ENCODE results near the gene AFG1L.

Gene AFG1L

GRCh38 chr6:108549241-108549640 is 254.4 kb downstream of the AFG1L start:
- Histone ChIP-seq H3K4ac (ENCODE audit: low read depth, low read length) (no peak overlapping the region), H3K36me3 (ENCODE audit: control insufficient read depth, insufficient read depth, low read length) (no peaks in the 10 kb centered on the region), H3K4me3 (ENCODE audit: low read length) (no peak overlapping the region), H2AK5ac (ENCODE audit: low read length) (no peak overlapping the region), H3K27me3 (ENCODE audit: insufficient read depth, low read length, poor library complexity) (no peaks in the 10 kb centered on the region), H2BK15ac (replicated peaks; ENCODE audit: low read depth) (no peak overlapping the region), H3K4me2 (ENCODE audit: low read length) (no peak overlapping the region), H2BK5ac (ENCODE audit: low read length) (no peak overlapping the region), H3K9ac (ENCODE audit: low read length) (no peak overlapping the region), H4K5ac (ENCODE audit: low read length) (no peak overlapping the region), H3K18ac (ENCODE audit: low read length) (no peak overlapping the region), H3K27ac (ENCODE audit: low read depth, low read length) (no peak overlapping the region), H3K4me1 (ENCODE audit: control insufficient read depth, low read depth, low read length) (no peaks in the 10 kb centered on the region), H4K8ac (ENCODE audit: low read depth, low read length) (no peak overlapping the region), H3K56ac (ENCODE audit: low read length) (no peak overlapping the region), H2BK120ac (ENCODE audit: low read depth, low read length) (no peak overlapping the region), H3K23ac (ENCODE audit: low read length) (no peak overlapping the region), H3K79me1 (ENCODE audit: low read length) (no peaks in the 10 kb centered on the region), H3K79me2 (ENCODE audit: control insufficient read depth, insufficient read depth, low read length) (no peaks in the 10 kb centered on the region)
- DNase-seq = no peak
- WGBS (ENCODE audit: extremely low coverage, insufficient coverage, low lambda C conversion rate) = no CpG with 5 or more reads among the region's 1 CpG

- no CpG with 5 or more reads among the region's 3 CpGs for WGBS (ENCODE audit: extremely low coverage, insufficient coverage, low lambda C conversion rate)
- H2BK120ac ChIP-seq (ENCODE audit: low read depth, low read length) = no peak overlapping the region
- H3K4me2 ChIP-seq (ENCODE audit: low read length) = no peak overlapping the region
- no peaks in the 10 kb centered on the region for H3K36me3 ChIP-seq (ENCODE audit: control insufficient read depth, insufficient read depth, low read length)
- H3K23ac ChIP-seq (ENCODE audit: low read length) = no peak overlapping the region
- no peak overlapping the region for H3K56ac ChIP-seq (ENCODE audit: low read length)
- H3K79me2 ChIP-seq (ENCODE audit: control insufficient read depth, insufficient read depth, low read length) = no peaks in the 10 kb centered on the region
- no peak overlapping the region for H3K27ac ChIP-seq (ENCODE audit: low read depth, low read length)
- DNase-seq = peak; percentile 12
- no peak overlapping the region for H2BK15ac ChIP-seq (replicated peaks; ENCODE audit: low read depth)
- H2AK5ac ChIP-seq (ENCODE audit: low read length) = no peak overlapping the region
- H3K4me3 ChIP-seq (ENCODE audit: low read length) = no peak overlapping the region
- no peak overlapping the region for H2BK5ac ChIP-seq (ENCODE audit: low read length)
- no peaks in the 10 kb centered on the region for H3K27me3 ChIP-seq (ENCODE audit: insufficient read depth, low read length, poor library complexity)
- H3K79me1 ChIP-seq (ENCODE audit: low read length) = no peaks in the 10 kb centered on the region
- no peak overlapping the region for H3K9ac ChIP-seq (ENCODE audit: low read length)
- no peak overlapping the region for H3K4ac ChIP-seq (ENCODE audit: low read depth, low read length)
- H3K18ac ChIP-seq (ENCODE audit: low read length) = no peak overlapping the region
- no peak overlapping the region for H4K5ac ChIP-seq (ENCODE audit: low read length)
- H4K8ac ChIP-seq (ENCODE audit: low read depth, low read length) = no peak overlapping the region
- H3K4me1 ChIP-seq (ENCODE audit: control insufficient read depth, low read depth, low read length) = no peaks in the 10 kb centered on the region
Measured at GRCh38 chr6:108549741-108550140, 254.9 kb downstream of the AFG1L start.

GRCh38 chr6:108550256-108550655 is 255.4 kb downstream of the AFG1L start:
- no peak overlapping the region for H2BK5ac ChIP-seq (ENCODE audit: low read length)
- no peak overlapping the region for H2BK15ac ChIP-seq (replicated peaks; ENCODE audit: low read depth)
- H4K8ac ChIP-seq (ENCODE audit: low read depth, low read length) = no peak overlapping the region
- H3K27ac ChIP-seq (ENCODE audit: low read depth, low read length) = no peak overlapping the region
- H3K18ac ChIP-seq (ENCODE audit: low read length) = no peak overlapping the region
- no peaks in the 10 kb centered on the region for H3K79me2 ChIP-seq (ENCODE audit: control insufficient read depth, insufficient read depth, low read length)
- H2BK120ac ChIP-seq (ENCODE audit: low read depth, low read length) = no peak overlapping the region
- H3K79me1 ChIP-seq (ENCODE audit: low read length) = no peaks in the 10 kb centered on the region
- H2AK5ac ChIP-seq (ENCODE audit: low read length) = no peak overlapping the region
- no peak overlapping the region for H4K5ac ChIP-seq (ENCODE audit: low read length)
- no peak overlapping the region for H3K56ac ChIP-seq (ENCODE audit: low read length)
- H3K27me3 ChIP-seq (ENCODE audit: insufficient read depth, low read length, poor library complexity) = no peaks in the 10 kb centered on the region
- H3K4me2 ChIP-seq (ENCODE audit: low read length) = no peak overlapping the region
- no peak overlapping the region for H3K9ac ChIP-seq (ENCODE audit: low read length)
- H3K36me3 ChIP-seq (ENCODE audit: control insufficient read depth, insufficient read depth, low read length) = no peaks in the 10 kb centered on the region
- no peak overlapping the region for H3K4ac ChIP-seq (ENCODE audit: low read depth, low read length)
- H3K23ac ChIP-seq (ENCODE audit: low read length) = no peak overlapping the region
- WGBS (ENCODE audit: extremely low coverage, insufficient coverage, low lambda C conversion rate) = no CpG with 5 or more reads among the region's 3 CpGs
- H3K4me3 ChIP-seq (ENCODE audit: low read length) = no peak overlapping the region
- peak; percentile 34 for DNase-seq
- peaks cover under 1% of the 10 kb centered on the region for H3K4me1 ChIP-seq (ENCODE audit: control insufficient read depth, low read depth, low read length)

GRCh38 chr6:108555399-108556052 is 260.7 kb downstream of the AFG1L start:
- no peak overlapping the region for H2BK15ac ChIP-seq (replicated peaks; ENCODE audit: low read depth)
- H3K4me2 ChIP-seq (ENCODE audit: low read length) = no peak overlapping the region
- H2BK120ac ChIP-seq (ENCODE audit: low read depth, low read length) = no peak overlapping the region
- H3K4ac ChIP-seq (ENCODE audit: low read depth, low read length) = no peak overlapping the region
- no peaks in the 10 kb centered on the region for H3K27me3 ChIP-seq (ENCODE audit: insufficient read depth, low read length, poor library complexity)
- no peak overlapping the region for H3K9ac ChIP-seq (ENCODE audit: low read length)
- no peaks in the 10 kb centered on the region for H3K79me1 ChIP-seq (ENCODE audit: low read length)
- H2AK5ac ChIP-seq (ENCODE audit: low read length) = no peak overlapping the region
- H3K23ac ChIP-seq (ENCODE audit: low read length) = no peak overlapping the region
- no peak overlapping the region for H4K8ac ChIP-seq (ENCODE audit: low read depth, low read length)
- no peak for DNase-seq
- H3K56ac ChIP-seq (ENCODE audit: low read length) = no peak overlapping the region
- no peaks in the 10 kb centered on the region for H3K36me3 ChIP-seq (ENCODE audit: control insufficient read depth, insufficient read depth, low read length)
- peaks cover 8% of the 10 kb centered on the region for H3K4me1 ChIP-seq (ENCODE audit: control insufficient read depth, low read depth, low read length)
- H2BK5ac ChIP-seq (ENCODE audit: low read length) = peak overlapping the region; percentile 19
- WGBS (ENCODE audit: extremely low coverage, insufficient coverage, low lambda C conversion rate) = no CpG with 5 or more reads among the region's 7 CpGs
- H3K27ac ChIP-seq (ENCODE audit: low read depth, low read length) = no peak overlapping the region
- no peak overlapping the region for H4K5ac ChIP-seq (ENCODE audit: low read length)
- H3K18ac ChIP-seq (ENCODE audit: low read length) = no peak overlapping the region
- H3K79me2 ChIP-seq (ENCODE audit: control insufficient read depth, insufficient read depth, low read length) = no peaks in the 10 kb centered on the region
- no peak overlapping the region for H3K4me3 ChIP-seq (ENCODE audit: low read length)

- no peak overlapping the region for H3K56ac ChIP-seq (ENCODE audit: low read length)
- no peak overlapping the region for H4K5ac ChIP-seq (ENCODE audit: low read length)
- no peak overlapping the region for H4K8ac ChIP-seq (ENCODE audit: low read depth, low read length)
- H3K36me3 ChIP-seq (ENCODE audit: control insufficient read depth, insufficient read depth, low read length) = no peaks in the 10 kb centered on the region
- no peaks in the 10 kb centered on the region for H3K79me1 ChIP-seq (ENCODE audit: low read length)
- H2BK5ac ChIP-seq (ENCODE audit: low read length) = no peak overlapping the region
- no peak overlapping the region for H2BK120ac ChIP-seq (ENCODE audit: low read depth, low read length)
- H2BK15ac ChIP-seq (replicated peaks; ENCODE audit: low read depth) = no peak overlapping the region
- no peak overlapping the region for H3K4ac ChIP-seq (ENCODE audit: low read depth, low read length)
- no peak for DNase-seq
- no CpG with 5 or more reads among the region's 5 CpGs for WGBS (ENCODE audit: extremely low coverage, insufficient coverage, low lambda C conversion rate)
- peaks cover 8% of the 10 kb centered on the region for H3K4me1 ChIP-seq (ENCODE audit: control insufficient read depth, low read depth, low read length)
- no peak overlapping the region for H3K23ac ChIP-seq (ENCODE audit: low read length)
- no peak overlapping the region for H3K9ac ChIP-seq (ENCODE audit: low read length)
- H3K27me3 ChIP-seq (ENCODE audit: insufficient read depth, low read length, poor library complexity) = no peaks in the 10 kb centered on the region
- no peak overlapping the region for H3K27ac ChIP-seq (ENCODE audit: low read depth, low read length)
- no peak overlapping the region for H3K4me3 ChIP-seq (ENCODE audit: low read length)
- H3K18ac ChIP-seq (ENCODE audit: low read length) = no peak overlapping the region
- H3K4me2 ChIP-seq (ENCODE audit: low read length) = no peak overlapping the region
- H3K79me2 ChIP-seq (ENCODE audit: control insufficient read depth, insufficient read depth, low read length) = no peaks in the 10 kb centered on the region
- H2AK5ac ChIP-seq (ENCODE audit: low read length) = no peak overlapping the region
Measured at GRCh38 chr6:108556250-108556649, 261.4 kb downstream of the AFG1L start.

Data from mesendoderm (in vitro differentiated cells).